OCI-LY3 (cell line): Measurements from ENCODE around the gene DPM1.

Experiments
- EZH2phosphoT487 ChIP-seq: fragments of 200-600 bp; shearing (Covaris generic); IDR thresholded peaks from 2 replicates; pipeline ENCODE4 v1.6.1; 2018; ENCODE audit warnings: antibody characterized with exemption, mixed run types, low read depth
- TF ChIP-seq, protein P1 (sequence below): fragments of 200-600, 300-600 bp; sonication (generic); IDR thresholded peaks from 2 replicates; pipeline ENCODE4 v1.5.1; 2014; ENCODE audit warnings: antibody characterized with exemption, low read length, low read depth

DNA sequence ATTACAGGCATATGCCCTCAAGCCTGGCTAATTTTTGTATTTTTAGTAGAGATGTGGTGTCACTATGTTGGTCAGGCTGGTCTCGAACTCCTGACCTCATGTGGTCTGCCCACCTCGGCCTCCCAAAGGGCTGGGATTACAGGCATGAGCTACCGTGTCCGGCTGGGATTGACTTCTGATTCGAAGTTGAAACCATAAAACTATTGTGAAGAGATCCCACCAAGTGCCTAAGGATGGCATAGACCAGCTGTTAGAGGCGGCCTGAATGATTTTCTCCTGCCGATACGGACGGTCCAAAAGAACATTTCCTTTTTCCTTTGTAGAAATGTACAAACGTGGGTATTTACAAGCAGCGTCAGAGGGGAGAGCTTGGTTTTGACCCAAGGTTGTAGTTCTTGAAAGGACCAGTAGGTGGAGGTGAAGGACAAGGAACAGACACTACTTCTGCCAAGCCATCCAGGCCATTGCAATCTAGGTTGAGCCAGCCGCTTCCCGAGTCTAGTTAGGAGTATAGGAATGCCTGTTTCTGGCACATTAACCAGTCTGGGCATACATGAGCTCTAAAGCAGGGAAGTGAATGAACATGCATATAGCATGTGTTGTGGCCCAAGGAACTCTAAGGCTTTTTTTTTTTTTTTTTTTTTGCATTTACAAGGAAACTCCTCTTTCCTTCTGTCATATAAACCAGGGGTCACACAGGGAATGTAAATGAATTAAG is 29.3 kb upstream of the DPM1 start:
- TF ChIP-seq, protein P1, sequence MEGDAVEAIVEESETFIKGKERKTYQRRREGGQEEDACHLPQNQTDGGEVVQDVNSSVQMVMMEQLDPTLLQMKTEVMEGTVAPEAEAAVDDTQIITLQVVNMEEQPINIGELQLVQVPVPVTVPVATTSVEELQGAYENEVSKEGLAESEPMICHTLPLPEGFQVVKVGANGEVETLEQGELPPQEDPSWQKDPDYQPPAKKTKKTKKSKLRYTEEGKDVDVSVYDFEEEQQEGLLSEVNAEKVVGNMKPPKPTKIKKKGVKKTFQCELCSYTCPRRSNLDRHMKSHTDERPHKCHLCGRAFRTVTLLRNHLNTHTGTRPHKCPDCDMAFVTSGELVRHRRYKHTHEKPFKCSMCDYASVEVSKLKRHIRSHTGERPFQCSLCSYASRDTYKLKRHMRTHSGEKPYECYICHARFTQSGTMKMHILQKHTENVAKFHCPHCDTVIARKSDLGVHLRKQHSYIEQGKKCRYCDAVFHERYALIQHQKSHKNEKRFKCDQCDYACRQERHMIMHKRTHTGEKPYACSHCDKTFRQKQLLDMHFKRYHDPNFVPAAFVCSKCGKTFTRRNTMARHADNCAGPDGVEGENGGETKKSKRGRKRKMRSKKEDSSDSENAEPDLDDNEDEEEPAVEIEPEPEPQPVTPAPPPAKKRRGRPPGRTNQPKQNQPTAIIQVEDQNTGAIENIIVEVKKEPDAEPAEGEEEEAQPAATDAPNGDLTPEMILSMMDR = peak; percentile 96
- no peak for TF ChIP-seq EZH2phosphoT487
